Activated CD8-positive, alpha-beta T cell treated with anti-CD3 and anti-CD28 coated beads for 36 hours (primary cell): ENCODE data around the gene MCMBP. TPM values are rescaled to one million over a fixed set of nuclear protein-coding genes. Genes with fewer than 3 reads are reported as not detected.

Experiments
- ATAC-seq: fragments of 200-7000 bp; cut with Tn5 transposase; one replicate; pipeline ENCODE4 v1.10.0; 2021; ENCODE audit warnings: mild to moderate bottlenecking, moderate library complexity
- CTCF ChIA-PET: fragments of 350-600 bp; sonication (Branson Sonifier 250); formaldehyde crosslinking; loops from one replicate; lab custom pipeline; 2021; ENCODE audit warnings: antibody characterized with exemption; lab: Charles Lee
- POLR2A ChIA-PET: fragments of 350-600 bp; sonication (Branson Sonifier 250); formaldehyde crosslinking; loops from one replicate; lab custom pipeline; 2021; ENCODE audit warnings: antibody characterized with exemption; lab: Charles Lee
- DNase-seq: peaks from one replicate; pipeline ENCODE4 v3.0.0-alpha.2; 2020
- H3K27ac Mint-ChIP-seq: one replicate; pipeline ENCODE4 v1.8.0; 2021; ENCODE audit warnings: mild to moderate bottlenecking, mixed read lengths
- H3K27me3 Mint-ChIP-seq: one replicate; pipeline ENCODE4 v1.8.0; 2021; ENCODE audit warnings: mixed read lengths
- H3K36me3 Mint-ChIP-seq: one replicate; pipeline ENCODE4 v1.8.0; 2021; ENCODE audit warnings: low read depth, mixed read lengths
- H3K4me1 Mint-ChIP-seq: one replicate; pipeline ENCODE4 v1.8.0; 2021; ENCODE audit warnings: low read depth, mixed read lengths
- H3K4me3 Mint-ChIP-seq: one replicate; pipeline ENCODE4 v1.8.0; 2021; ENCODE audit warnings: mild to moderate bottlenecking, moderate library complexity, mixed read lengths
- H3K9me3 Mint-ChIP-seq: one replicate; pipeline ENCODE4 v1.8.0; 2021; ENCODE audit warnings: mixed read lengths
- intact Hi-C: fragments of 100-400 bp; cut with micrococcal nuclease; formaldehyde crosslinking; loops from one replicate; pipeline ENCODE4 v1.10.0; 2022
- total RNA-seq, 2 experiments: library from RNA; stranded (reverse); gene quantifications; one replicate each; pipeline ENCODE4 v1.2.3, GENCODE V29; 2021
- TF ChIP-seq, protein P1 (sequence below): fragments of 200-600 bp; IDR thresholded peaks from one replicate; pipeline ENCODE4 v1.8.0; 2022; ENCODE audit warnings: antibody characterized with exemption, mild to moderate bottlenecking

MCMBP gene
- total RNA-seq, 2 experiments from 2014 or later: 86.2 to 90.5 TPM

DNA sequence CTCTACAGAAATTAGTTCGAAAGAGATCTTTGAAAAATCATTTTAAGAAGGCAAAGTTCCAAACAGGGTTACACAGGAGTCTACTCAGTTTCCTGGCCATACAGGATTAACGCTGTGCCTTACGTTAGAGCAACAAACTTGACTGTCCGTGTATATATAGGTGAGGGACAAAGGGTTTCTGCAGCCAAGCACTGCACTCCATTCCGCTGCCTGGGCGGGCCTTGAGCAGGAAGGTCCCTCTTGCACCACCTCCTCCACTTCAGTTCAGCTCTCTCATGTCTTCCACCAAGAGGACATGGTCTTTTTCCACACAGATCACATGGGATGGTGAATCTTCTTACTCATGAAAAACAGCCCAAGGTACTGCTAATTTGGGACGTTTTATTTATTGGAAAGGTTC lies 43.2 kb downstream of the MCMBP start:
- intact Hi-C loops: no loop called here
- Mint-ChIP-seq H3K4me1 (peaks cover 10% of the 10 kb centered on the region), H3K9me3 (peaks cover 5% of the 10 kb centered on the region), H3K27ac (peak overlapping the region; percentile 36), H3K4me3 (no peak overlapping the region), H3K36me3 (peaks cover 47% of the 10 kb centered on the region), H3K27me3 (no peaks in the 10 kb centered on the region)
- ChIA-PET POLR2A (no interaction called here), CTCF (no interaction called here)
- ATAC-seq (no peak), DNase-seq (no peak)
- TF ChIP-seq, protein P1, sequence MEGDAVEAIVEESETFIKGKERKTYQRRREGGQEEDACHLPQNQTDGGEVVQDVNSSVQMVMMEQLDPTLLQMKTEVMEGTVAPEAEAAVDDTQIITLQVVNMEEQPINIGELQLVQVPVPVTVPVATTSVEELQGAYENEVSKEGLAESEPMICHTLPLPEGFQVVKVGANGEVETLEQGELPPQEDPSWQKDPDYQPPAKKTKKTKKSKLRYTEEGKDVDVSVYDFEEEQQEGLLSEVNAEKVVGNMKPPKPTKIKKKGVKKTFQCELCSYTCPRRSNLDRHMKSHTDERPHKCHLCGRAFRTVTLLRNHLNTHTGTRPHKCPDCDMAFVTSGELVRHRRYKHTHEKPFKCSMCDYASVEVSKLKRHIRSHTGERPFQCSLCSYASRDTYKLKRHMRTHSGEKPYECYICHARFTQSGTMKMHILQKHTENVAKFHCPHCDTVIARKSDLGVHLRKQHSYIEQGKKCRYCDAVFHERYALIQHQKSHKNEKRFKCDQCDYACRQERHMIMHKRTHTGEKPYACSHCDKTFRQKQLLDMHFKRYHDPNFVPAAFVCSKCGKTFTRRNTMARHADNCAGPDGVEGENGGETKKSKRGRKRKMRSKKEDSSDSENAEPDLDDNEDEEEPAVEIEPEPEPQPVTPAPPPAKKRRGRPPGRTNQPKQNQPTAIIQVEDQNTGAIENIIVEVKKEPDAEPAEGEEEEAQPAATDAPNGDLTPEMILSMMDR: no peak

DNA sequence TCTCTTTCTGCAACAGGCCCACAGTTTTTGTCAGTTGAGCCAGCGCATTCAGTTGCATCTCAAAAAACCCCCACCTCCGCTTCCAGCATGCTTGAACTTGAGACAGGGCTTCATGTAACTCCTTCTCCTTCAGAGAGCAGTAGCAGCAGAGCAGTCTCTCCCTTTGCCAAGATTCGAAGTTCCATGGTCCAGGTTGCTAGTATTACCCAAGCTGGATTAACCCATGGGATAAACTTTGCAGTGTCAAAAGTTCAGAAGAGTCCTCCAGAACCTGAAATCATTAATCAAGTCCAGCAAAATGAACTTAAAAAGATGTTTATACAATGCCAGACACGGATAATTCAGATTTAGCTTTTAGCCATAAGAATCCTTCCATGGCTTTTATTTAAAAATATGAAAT lies 45.2 kb downstream of the MCMBP start:
- intact Hi-C loops: no loop called here
- Mint-ChIP-seq H3K4me1 (no peaks in the 10 kb centered on the region), H3K27me3 (no peaks in the 10 kb centered on the region), H3K36me3 (peaks cover 31% of the 10 kb centered on the region), H3K27ac (no peak overlapping the region), H3K9me3 (no peaks in the 10 kb centered on the region), H3K4me3 (no peak overlapping the region)
- CTCF ChIA-PET: interaction anchor here (1.2 kb wide), 1 partner anchor 140 kb away, joined by 3 read pairs; no protein-coding TSS in a partner anchor
- ATAC-seq (no peak), DNase-seq (no peak)
- TF ChIP-seq, protein P1: no peak
- POLR2A ChIA-PET: interaction anchor here (0.5 kb wide), 1 partner anchor 9 kb away, joined by 3 read pairs; no protein-coding TSS in a partner anchor

DNA sequence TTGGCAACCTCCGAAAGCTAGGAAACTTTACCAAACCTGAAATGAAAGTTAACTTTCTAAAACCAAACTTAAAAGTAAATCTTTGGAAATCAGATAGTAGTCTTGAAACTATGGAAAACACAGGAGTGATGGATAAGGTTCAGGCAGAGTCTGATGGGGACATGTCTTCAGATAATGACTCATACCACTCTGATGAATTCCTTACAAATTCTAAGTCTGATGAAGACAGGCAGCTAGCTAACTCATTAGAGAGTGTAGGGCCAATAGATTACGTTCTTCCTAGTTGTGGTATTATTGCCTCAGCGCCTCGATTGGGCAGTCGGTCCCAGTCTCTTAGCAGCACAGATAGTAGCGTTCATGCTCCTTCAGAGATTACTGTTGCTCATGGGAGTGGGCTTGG lies 45.9 kb downstream of the MCMBP start:
- H3K4me3 Mint-ChIP-seq: no peak overlapping the region
- no peaks in the 10 kb centered on the region for H3K27me3 Mint-ChIP-seq
- no peak overlapping the region for H3K27ac Mint-ChIP-seq
- ATAC-seq (no peak), DNase-seq (no peak)
- peaks cover 26% of the 10 kb centered on the region for H3K36me3 Mint-ChIP-seq
- TF ChIP-seq, protein P1: no peak
- ChIA-PET CTCF (interaction anchor here (0.6 to 1.2 kb wide), 2 partner anchors 76 to 140 kb away, joined by 3 read pairs; no protein-coding TSS in a partner anchor), POLR2A (no interaction called here)
- H3K9me3 Mint-ChIP-seq: no peaks in the 10 kb centered on the region
- H3K4me1 Mint-ChIP-seq: no peaks in the 10 kb centered on the region
- intact Hi-C loops: no loop called here

DNA sequence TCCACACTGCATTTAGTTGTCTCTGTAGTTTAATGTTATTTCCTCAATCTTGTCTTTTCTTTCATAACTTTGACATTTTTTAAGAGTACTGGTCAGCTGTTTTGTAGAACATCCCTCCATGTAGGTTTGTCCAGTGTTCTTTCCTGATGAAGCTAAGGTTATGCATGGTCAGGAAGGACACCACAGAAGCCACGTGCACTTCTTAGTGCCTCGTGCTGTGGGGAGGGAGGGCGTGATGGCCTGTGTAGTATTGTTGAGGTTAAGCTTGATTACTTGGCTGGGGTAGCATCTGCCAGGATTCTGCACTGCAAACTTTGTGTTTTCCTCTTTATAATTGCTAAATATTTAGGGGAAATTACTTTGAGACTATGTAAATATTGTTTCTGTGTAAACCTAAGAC lies 48.3 kb downstream of the MCMBP start:
- peaks cover 14% of the 10 kb centered on the region for H3K36me3 Mint-ChIP-seq

DNA sequence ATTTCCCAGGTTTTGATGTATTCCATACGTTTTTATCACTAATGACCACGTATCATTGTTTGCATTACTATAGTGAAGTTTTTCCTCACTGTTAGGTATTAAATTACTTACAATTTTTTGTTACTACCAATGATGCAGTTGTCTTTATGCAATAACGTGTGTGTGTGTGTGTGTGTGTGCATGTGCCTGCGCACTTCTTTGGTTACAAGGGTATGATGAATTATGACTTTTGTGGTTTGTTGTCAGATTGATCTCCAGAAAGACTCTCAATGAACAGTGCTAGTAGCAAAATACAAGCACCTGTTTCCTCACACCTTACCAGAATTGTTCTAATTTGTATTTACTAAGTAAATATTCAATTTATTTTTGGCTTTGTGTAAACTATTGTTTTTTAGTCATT lies 51.5 kb downstream of the MCMBP start:
- Mint-ChIP-seq H3K27ac (no peak overlapping the region), H3K4me1 (no peaks in the 10 kb centered on the region), H3K4me3 (no peak overlapping the region), H3K36me3 (peaks cover 4% of the 10 kb centered on the region), H3K27me3 (no peaks in the 10 kb centered on the region), H3K9me3 (no peaks in the 10 kb centered on the region)
- intact Hi-C loops: no loop called here
- DNase-seq: no peak
- ATAC-seq: no peak
- CTCF ChIA-PET: no interaction called here
- POLR2A ChIA-PET: no interaction called here
- TF ChIP-seq, protein P1: no peak

More for the DNA sequence above, 48.3 kb downstream of the MCMBP start:
- ChIA-PET POLR2A (no interaction called here), CTCF (interaction anchor here (1.4 kb wide), 1 partner anchor 74 kb away, joined by 4 read pairs; no protein-coding TSS in a partner anchor)
- Mint-ChIP-seq H3K27ac (no peak overlapping the region), H3K4me3 (no peak overlapping the region), H3K4me1 (no peaks in the 10 kb centered on the region), H3K9me3 (no peaks in the 10 kb centered on the region), H3K27me3 (no peaks in the 10 kb centered on the region)
- intact Hi-C loops: no loop called here
- ATAC-seq (no peak), DNase-seq (no peak)
- TF ChIP-seq, protein P1: no peak
